DND-41 (cell line): ENCODE results near the gene UCHL5.

Source experiments
- ATAC-seq: fragments of 200-7000 bp; cut with Tn5 transposase; 3 replicates; pipeline ENCODE4 v1.9.1; 2021; ENCODE audit warnings: low read depth; ENCODE audit not compliant: insufficient read depth
- DNase-seq: peaks from one replicate; pipeline ENCODE4 v3.0.0-alpha.2; 2020
- H2AFZ ChIP-seq: 2 replicates; pipeline ENCODE4 v1.6.0; 2012; ENCODE audit warnings: low read depth, low read length
- H3K27ac ChIP-seq: 2 replicates; pipeline ENCODE4 v1.5.1; 2012; ENCODE audit warnings: low read length, inconsistent platforms
- H3K27me3 ChIP-seq: fragments of 200-600 bp; sonication (generic); 2 replicates; pipeline ENCODE4 v1.6.0; 2012; ENCODE audit warnings: low read length, mild to moderate bottlenecking, inconsistent platforms; ENCODE audit not compliant: insufficient read depth, poor library complexity
- H3K36me3 ChIP-seq: 2 replicates; pipeline ENCODE4 v1.5.1; 2012; ENCODE audit warnings: low read length, inconsistent platforms; ENCODE audit not compliant: insufficient read depth
- H3K4me1 ChIP-seq: 2 replicates; pipeline ENCODE4 v1.5.1; 2012; ENCODE audit warnings: mild to moderate bottlenecking, low read length; ENCODE audit not compliant: insufficient read depth
- H3K4me2 ChIP-seq: 2 replicates; pipeline ENCODE4 v1.6.0; 2012; ENCODE audit warnings: mild to moderate bottlenecking, moderate library complexity, low read length, inconsistent platforms; ENCODE audit not compliant: insufficient read depth
- H3K4me3 ChIP-seq, 2 experiments: fragments of 200-600 bp in 1 of 2; shearing (Covaris generic) in 1 of 2; 2 replicates each; pipeline ENCODE4 v1.5.1; 2012 to 2016; ENCODE audit warnings: inconsistent platforms in 2 of 2, low read length in 2 of 2, mild to moderate bottlenecking in 2 of 2, low read depth in 1 of 2, moderate library complexity in 1 of 2
- H3K79me2 ChIP-seq: 2 replicates; pipeline ENCODE4 v1.6.0; 2012; ENCODE audit warnings: low read length, inconsistent platforms; ENCODE audit not compliant: insufficient read depth
- H3K9ac ChIP-seq: 2 replicates; pipeline ENCODE4 v1.6.0; 2012; ENCODE audit warnings: low read depth, mild to moderate bottlenecking, inconsistent platforms, low read length, moderate library complexity
- H3K9me3 ChIP-seq: 2 replicates; pipeline ENCODE4 v1.5.1; 2012; ENCODE audit warnings: low read length, moderate library complexity, mild to moderate bottlenecking, inconsistent platforms; ENCODE audit not compliant: insufficient read depth, severe bottlenecking
- H4K20me1 ChIP-seq: 2 replicates; pipeline ENCODE4 v1.6.0; 2012; ENCODE audit warnings: low read length; ENCODE audit not compliant: insufficient read depth
- EZH2 ChIP-seq: IDR thresholded peaks from 3 replicates; pipeline ENCODE4 v1.6.1; 2012; ENCODE audit warnings: borderline replicate concordance, low read depth, mild to moderate bottlenecking, moderate library complexity, low read length, inconsistent platforms; ENCODE audit not compliant: severe bottlenecking
- TF ChIP-seq, protein P1 (sequence below): IDR thresholded peaks from 2 replicates; pipeline ENCODE4 v1.5.1; 2012; ENCODE audit warnings: borderline replicate concordance, low read length, moderate library complexity, mild to moderate bottlenecking; ENCODE audit not compliant: poor library complexity, severe bottlenecking; ENCODE audit errors: extremely low read depth

Gene UCHL5

DNA sequence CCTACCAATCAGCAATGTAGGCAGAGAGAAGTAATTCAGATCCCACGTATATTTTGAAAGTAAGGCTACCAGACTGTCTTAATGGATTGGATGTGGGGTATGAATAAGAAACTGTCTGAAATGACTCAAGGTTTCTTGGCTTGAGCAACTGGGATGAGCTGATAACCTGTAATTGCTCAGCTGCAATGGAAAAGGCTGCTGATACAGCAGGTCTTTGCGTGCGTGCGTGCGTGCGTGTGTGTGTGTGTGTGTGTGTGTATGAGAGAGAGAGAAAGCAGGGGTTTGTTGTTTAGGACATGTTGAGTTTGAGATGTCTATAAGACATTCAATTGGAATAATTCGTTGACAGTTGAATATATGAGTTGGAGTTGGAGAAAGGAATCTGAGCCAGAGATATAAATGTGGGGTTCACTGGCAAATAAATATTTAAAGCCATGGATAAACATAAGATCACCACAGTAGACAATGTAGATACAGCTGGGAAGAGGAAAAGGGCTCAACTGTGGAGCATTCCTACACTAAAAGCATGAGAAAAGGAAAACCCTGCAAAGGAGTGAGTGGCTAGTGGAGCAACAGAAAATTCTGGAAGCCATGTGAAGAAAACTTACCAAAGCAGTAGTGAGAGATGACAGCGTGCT lies 72.9 kb downstream of the UCHL5 start:
- no peaks in the 10 kb centered on the region for H3K27me3 ChIP-seq
- H4K20me1 ChIP-seq = no peaks in the 10 kb centered on the region
- no peak for TF ChIP-seq EZH2
- TF ChIP-seq, protein P1, sequence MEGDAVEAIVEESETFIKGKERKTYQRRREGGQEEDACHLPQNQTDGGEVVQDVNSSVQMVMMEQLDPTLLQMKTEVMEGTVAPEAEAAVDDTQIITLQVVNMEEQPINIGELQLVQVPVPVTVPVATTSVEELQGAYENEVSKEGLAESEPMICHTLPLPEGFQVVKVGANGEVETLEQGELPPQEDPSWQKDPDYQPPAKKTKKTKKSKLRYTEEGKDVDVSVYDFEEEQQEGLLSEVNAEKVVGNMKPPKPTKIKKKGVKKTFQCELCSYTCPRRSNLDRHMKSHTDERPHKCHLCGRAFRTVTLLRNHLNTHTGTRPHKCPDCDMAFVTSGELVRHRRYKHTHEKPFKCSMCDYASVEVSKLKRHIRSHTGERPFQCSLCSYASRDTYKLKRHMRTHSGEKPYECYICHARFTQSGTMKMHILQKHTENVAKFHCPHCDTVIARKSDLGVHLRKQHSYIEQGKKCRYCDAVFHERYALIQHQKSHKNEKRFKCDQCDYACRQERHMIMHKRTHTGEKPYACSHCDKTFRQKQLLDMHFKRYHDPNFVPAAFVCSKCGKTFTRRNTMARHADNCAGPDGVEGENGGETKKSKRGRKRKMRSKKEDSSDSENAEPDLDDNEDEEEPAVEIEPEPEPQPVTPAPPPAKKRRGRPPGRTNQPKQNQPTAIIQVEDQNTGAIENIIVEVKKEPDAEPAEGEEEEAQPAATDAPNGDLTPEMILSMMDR = no peak
- no peak overlapping the region for H2AFZ ChIP-seq
- no peaks in the 10 kb centered on the region for H3K36me3 ChIP-seq
- no peak for ATAC-seq
- H3K4me3 ChIP-seq = no peak overlapping the region
- H3K9me3 ChIP-seq = no peaks in the 10 kb centered on the region
- no peaks in the 10 kb centered on the region for H3K4me1 ChIP-seq
- no peak overlapping the region for H3K27ac ChIP-seq
- no peak overlapping the region for H3K4me2 ChIP-seq
- H3K79me2 ChIP-seq = no peaks in the 10 kb centered on the region
- no peak overlapping the region for H3K9ac ChIP-seq
- DNase-seq = no peak

- no peak for ATAC-seq
- H3K9me3 ChIP-seq = no peaks in the 10 kb centered on the region
- H3K4me2 ChIP-seq = no peak overlapping the region
- no peaks in the 10 kb centered on the region for H3K27me3 ChIP-seq
- H3K9ac ChIP-seq = no peak overlapping the region
- no peaks in the 10 kb centered on the region for H3K36me3 ChIP-seq
- no peaks in the 10 kb centered on the region for H3K4me1 ChIP-seq
- DNase-seq = no peak
- H3K4me3 ChIP-seq = no peak overlapping the region
- H2AFZ ChIP-seq = no peak overlapping the region
- TF ChIP-seq EZH2 = no peak
- TF ChIP-seq, protein P1 = no peak
- H4K20me1 ChIP-seq = no peaks in the 10 kb centered on the region
- H3K27ac ChIP-seq = no peak overlapping the region
- H3K79me2 ChIP-seq = no peaks in the 10 kb centered on the region
Observed at GRCh38 chr1:192984080-192984479, 75.1 kb downstream of the UCHL5 start.

DNA sequence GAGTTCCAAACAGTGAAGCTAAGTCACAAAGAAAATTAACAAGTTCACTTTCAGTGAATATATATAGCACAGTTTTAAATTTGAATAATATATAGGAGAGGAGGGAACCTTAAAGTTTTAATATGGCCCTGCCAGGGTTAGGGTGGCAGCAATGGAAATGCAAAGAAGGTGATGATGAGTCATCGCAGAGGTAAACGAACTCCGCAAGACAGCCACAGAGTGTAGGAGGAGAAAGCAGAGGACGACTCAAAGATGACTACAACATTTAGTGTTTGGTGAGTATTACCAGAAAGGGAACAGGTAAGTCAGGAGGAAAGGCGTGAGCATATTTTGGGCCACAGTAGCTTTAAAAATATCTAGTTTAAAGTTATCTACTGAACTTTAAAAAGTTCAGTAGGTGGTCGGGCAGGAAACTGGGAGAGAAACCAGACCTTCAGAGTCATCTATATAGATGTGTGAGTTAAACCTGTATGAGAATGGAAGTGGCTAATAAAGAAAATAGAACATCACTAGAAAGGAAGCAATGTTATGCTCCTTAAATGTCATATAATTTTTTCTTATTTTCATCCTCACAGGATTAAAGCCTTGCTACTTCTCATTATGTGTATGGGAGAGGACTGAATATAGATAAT lies 75.7 kb downstream of the UCHL5 start:
- no peak for ATAC-seq
- Histone ChIP-seq H3K36me3 (no peaks in the 10 kb centered on the region), H4K20me1 (no peaks in the 10 kb centered on the region)

More for the DNA sequence above, 75.7 kb downstream of the UCHL5 start:
- H3K4me2 ChIP-seq = no peak overlapping the region
- H3K79me2 ChIP-seq = no peaks in the 10 kb centered on the region
- H3K4me1 ChIP-seq = no peaks in the 10 kb centered on the region
- no peak overlapping the region for H3K4me3 ChIP-seq
- no peaks in the 10 kb centered on the region for H3K27me3 ChIP-seq
- no peak for TF ChIP-seq EZH2
- TF ChIP-seq, protein P1 = no peak
- H2AFZ ChIP-seq = no peak overlapping the region
- H3K9ac ChIP-seq = no peak overlapping the region
- no peaks in the 10 kb centered on the region for H3K9me3 ChIP-seq
- no peak overlapping the region for H3K27ac ChIP-seq
- DNase-seq = no peak
